Hematopoietic multipotent progenitor cell treated with erythropoietin and hydrocortisone succinate and interleukin-3 and kit ligand, for 17 days (in vitro differentiated cells): Measurements from ENCODE around the gene G0S2.
A peak's percentile ranks its signal among the peaks of the same experiment; 100 is the strongest.
"Not testable (repeated sequence)": the region's sequence is repeated elsewhere in the genome, so short reads cannot be mapped to it uniquely, and the experiment has no call there.

ENCODE experiments used
- DNase-seq: peaks from one replicate; pipeline ENCODE4 v3.0.0-alpha.2; 2015; ENCODE audit warnings: low spot score

G0S2 gene

DNA sequence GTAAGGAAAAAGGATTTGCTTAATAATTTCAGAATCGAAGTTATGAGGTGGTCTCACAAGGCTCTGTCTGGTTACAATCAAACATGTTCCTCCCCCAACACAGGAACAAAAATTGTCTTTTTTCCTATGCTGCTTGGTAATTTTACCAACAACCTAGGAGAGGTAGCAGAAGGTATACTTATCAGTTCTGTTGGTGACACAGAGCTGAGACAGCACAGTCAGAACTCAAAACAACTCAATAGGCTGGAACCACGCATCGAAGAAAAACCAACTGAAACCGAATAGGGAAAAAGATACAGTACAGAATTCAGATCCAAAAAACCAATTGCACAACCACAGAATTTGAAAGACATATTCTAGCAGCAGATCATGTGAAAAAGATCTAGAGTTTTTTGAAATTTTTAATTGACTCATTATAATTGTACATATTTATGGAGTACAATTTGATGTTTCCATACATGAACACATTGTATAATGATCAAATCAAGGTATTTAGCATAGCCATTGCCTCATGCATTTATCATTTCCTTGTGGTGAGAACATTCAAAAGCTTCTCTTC lies 3.8 kb downstream of the G0S2 start:
- no peak for DNase-seq

DNA sequence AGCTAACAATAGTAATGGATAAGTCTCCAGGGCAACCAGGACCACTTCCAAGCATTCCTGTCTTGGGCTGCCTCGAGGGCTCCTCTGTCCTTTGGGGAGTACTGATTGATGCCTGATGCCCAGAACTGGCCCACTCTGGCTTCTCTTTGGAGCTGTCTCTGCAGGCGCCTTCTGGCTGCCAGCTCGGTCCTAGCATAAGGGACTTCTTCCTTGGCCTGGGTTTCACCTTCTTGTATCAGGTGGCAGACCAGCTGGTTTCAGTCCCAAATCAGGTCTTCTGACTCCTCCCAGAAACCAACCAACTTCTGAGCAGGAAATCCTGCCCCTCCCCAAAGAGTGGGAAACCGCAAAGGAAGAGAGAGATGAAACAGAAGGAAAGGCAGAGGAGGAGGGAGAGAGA lies 10.6 kb downstream of the G0S2 start:
- DNase-seq: no peak

DNA sequence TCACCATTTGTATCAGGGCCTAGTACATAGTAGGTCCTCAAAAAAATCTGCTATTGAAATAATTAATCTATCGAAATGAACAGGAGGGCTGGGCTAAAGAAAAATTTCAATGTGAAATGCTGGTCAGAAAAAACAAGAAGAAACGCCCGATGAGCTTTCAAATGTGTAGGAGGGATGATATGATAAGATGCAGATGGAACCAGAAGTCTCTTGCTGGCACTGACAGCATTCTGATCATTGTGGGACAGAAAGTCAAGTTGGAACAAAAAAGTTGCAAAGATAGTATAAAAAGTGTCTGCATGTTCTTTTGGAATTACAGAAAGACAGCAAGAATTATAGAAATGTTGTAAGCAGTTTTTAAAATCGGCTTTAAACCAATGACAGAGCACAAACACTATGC lies 11.1 kb downstream of the G0S2 start:
- DNase-seq: no peak

DNA sequence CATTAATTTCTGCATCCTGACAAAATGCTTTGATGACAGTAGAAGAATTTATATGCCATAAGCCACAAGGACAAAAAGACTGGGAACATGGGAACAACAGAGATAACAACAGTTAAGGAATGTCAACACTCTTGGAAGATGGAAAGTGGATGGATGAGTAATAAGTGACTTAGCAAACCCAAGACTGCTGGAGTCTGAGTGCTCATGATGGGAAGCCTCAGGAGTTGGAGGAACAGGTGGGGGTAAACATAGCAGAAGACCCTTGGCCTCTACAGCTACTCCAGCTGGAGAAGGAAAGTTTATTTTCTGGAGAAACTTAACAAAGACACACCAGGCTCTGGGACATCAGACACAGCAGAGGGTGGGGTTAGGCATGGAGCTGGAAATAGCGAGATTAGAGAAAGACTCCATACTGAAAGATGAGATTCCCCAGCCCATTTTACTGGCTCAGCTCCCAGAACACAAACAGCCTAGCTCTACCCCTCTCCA lies 13.6 kb downstream of the G0S2 start:
- peak; percentile 13 for DNase-seq

DNA sequence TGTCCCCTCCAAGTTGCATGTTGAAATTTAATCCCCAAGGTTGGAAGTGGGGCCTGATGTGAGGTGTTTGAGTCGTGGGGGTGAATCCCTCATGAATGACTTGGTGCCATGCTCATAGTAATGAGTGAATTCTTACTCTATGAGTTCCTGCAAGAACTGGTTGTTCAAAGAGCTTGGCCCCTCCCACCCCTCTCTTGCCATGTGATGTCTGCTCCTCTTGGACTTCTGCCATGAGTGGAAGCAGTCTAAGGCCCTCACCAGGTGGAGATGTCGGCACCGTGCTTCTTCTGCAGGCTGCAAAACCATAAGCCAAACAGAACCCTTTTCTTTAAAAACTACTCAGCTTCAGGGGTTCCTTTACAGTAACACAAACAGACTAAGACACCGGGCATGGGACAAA lies 14.3 kb downstream of the G0S2 start:
- peak; percentile 34 for DNase-seq

DNA sequence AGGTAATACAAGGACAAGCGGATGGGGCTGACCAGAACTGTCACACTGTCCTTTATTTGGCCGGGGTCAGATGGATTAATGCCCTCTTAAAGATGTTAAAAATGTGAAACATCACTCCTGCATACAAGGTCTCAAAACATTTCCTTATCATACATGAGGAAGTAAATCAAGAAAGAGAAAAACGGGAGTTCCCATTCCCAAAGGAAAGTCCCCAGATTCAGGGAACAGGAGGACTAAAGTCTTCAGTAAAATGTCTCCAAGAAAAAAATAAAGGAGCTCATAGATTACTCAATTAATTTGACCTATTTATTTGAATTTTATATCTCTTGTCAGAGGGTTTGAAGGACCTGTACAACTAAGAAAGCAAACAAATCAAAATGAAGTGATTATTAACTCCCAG lies 16.0 kb downstream of the G0S2 start:
- DNase-seq: no peak

DNA sequence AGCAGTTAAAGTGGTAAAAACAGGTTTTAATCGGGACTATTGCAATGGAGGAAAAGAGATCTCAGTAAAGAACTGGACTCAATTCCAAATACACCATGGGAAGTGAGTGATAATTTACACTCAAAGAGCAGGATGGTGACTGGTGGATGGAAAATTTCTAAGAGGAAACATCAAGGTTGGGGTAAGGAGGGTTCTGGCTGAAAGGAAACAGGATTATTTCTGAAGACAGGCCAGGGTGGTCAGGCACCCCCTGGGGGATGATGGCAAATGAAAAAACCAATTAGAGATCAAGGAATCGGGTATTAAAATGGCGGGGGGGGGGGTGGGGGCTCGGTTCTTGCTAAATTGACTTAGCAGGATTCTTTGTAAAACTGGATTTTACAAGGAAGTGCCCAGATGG lies 17.1 kb downstream of the G0S2 start:
- no peak for DNase-seq

DNA sequence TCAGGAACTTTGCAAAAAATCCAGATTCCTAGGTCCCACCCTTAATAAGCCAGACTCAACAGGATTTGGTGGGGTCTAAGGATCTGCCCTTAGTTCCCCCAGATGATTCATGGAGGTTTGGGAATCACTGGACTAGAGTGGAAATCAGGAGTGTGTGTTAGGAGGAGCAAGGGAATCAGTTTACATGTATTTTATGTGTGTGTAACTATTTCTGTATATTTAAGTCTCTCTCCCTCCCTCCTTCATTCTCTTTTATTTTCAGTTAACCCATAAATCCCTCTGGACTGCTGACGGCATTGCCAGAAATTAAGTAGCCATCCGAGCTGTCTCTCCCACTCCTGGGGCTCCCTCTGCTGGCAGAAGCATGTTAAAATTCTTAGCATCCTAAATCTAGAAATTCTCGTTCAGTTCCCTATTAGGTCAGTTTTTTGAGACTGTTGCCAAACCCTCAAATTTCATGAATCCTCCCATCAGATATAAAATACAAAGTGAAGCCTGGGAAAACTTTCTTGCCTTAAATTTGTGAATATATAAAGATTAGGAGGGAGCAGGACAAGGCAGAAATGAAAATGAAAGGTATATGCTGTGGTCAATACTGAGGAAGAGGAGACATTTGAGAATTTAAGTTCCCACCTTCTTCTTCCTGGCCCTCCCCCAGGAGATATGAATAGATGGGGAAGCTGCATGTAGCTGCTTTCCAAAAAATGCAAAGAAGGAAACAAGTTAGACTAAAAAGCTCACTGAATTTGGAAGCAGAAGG lies 17.7 kb downstream of the G0S2 start:
- DNase-seq: peak; percentile 82

DNA sequence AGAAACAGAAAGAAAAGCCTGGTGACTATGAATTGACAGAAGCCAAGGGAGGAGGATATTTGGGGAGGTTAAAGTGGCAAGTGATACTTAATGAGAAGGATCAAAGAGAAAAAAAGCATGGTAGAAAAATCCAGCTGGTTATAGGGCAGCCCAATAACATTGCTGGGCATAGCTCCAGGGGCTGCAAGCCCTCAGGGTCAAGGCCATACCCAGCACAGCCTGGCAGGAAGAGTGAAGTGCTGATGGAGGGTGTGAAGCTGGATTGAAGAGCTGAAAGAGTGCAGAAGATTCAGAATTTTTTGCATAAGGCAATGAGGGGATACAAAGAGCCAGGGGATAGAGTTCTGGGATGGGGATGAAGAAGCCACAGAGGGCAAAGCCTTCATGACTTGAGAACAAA lies 21.5 kb downstream of the G0S2 start:
- DNase-seq: no peak

DNA sequence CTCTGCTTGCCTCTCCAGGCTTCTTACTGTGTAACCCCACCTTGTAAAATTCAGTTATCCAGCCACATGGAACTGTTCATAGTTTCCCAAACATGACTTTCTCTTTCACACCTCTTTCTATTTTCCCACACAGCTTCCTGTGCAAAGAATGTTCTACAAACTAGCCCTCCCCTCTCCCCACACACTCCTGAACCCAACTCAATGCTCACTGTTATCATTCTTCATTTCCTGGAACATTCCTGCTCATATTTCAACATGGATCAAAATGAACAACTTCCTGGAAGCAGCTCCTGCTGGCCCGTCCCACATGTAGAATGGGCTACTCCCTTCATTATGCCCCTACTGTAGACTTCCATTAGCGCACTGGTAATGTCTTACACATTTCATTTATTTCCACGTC lies 21.9 kb downstream of the G0S2 start:
- DNase-seq: no peak

DNA sequence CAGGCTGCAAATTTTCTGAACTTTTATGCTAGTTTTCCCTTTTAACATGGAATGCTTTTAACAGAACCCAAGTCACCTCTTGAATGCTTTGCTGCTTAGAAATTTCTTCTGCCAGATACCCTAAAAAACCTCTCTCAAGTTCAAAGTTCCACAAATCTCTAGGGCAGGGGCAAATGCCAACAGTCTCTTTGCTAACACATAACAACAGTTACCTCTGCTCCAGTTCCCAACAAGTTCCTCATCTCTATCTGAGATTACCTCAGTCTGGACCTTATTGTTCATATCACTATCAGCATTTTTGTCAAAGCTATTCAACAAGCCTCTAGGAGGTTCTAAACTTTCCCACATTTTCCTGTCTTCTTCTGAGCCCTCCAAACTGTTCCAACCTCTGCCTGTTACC lies 25.5 kb downstream of the G0S2 start:
- DNase-seq: not testable (repeated sequence)

DNA sequence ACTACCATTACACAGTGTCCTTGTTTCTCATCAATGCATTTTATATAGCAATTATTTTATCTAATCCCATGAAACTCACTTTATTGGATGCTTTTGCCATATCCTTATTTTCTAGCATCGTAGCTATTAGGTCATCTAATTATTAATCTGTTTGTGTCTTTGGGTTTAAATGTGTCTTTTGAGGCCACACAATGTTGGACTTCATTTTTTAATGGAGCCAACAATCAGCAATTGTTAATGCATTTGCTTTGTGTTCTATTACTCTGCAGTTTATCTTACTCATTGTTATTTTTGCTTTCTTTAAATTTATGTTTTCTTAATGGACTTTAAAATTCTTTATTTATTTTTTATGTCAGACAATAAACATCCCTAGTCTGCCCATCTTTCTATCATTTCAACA lies 27.6 kb downstream of the G0S2 start:
- DNase-seq: no peak

DNA sequence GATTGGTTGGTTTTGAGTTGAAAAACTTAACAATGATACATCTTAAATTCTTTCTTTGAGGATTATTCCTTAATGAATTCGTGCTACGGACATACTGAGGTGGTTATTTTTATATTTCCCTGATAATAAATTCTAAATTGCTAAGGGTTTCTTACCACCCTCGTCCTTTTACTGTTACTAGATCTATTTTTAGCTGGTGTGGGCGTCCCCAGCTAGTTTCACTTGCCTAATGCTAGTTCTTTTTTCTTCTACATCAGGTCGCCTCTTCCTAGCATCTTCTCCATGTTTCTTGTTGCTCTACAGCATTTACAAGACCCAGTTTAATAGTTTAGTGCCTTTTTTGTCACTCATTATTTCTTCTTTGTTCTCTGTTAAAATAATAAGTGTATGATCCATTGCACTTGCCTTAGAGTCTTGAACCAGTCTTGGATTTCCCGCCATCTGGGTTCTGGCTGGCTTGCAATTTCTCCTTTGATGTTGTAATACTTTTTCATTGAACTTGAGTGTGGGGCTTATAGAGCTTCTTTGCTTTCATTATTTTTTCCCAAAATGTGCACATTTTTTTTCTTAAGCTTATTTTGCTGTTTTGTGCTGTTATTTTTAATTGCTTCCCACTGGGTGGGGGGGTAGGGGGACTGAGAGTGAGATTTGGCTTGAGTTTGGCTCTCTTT lies 28.8 kb downstream of the G0S2 start:
- no peak for DNase-seq

DNA sequence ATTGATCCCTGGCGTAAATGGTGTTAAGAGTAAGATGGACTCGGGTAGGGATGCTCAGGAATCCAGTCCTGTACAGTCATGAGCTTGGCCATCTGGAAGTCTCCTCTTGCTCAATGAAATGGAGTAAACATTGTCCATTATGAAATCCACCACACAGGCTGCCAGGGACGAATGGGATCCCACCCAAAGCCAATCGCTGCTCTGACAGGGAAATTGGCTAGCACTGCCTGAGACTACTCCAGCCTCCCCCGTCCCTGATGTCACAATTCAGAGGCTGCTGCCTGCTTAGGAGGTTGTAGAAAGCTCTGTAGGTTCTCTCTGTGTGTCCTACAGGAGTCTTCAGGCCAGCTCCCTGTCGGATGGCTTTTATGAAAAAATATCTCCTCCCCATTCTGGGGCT lies 29.4 kb downstream of the G0S2 start, which contains the start of gene HSD11B1:
TSS of gene HSD11B1 (plus strand) at position 263 of the 400 bp plus-strand sequence. CDS start at position 360, 97 bp downstream.
- DNase-seq: no peak

DNA sequence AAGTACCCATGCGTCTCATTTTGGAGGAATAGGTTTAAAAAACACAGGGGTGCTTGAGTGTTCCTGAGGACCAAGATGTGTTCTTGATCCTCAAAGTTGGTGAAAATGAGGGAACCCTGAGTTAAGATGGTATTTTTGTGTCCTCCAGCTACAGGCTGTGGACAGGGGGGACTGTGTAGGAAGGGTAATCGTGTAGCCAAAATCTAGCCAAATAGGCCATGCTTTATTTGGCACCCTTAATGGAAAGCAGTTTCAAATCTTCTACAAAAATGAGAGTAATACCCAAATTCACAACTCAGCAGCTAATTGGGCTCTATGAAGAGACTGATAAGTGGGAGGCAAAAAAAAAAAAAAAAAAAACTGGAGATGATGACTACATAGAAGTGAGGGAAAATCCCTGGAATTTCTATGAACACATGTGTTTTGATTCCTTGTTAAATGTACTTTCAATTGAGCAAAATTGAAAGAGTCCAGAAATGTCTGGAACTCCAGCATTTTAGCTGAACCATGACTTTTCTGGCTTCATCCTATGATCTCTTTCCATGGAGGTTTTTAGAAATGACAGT lies 29.9 kb downstream of the G0S2 start:
- no peak for DNase-seq

DNA sequence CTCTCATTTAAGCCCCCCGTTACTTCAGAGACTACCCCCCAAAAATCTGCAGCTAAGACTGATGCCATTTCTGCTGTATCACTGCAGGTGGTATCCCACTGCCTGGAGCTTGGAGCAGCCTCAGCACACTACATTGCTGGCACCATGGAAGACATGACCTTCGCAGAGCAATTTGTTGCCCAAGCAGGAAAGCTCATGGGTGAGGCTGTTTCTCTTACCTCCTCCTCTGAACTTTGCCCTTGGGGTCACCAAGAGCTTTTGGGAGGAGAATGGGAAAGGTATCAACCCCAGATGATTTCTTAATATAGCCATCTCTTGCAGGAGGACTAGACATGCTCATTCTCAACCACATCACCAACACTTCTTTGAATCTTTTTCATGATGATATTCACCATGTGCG lies 31.4 kb downstream of the G0S2 start:
- no peak for DNase-seq

DNA sequence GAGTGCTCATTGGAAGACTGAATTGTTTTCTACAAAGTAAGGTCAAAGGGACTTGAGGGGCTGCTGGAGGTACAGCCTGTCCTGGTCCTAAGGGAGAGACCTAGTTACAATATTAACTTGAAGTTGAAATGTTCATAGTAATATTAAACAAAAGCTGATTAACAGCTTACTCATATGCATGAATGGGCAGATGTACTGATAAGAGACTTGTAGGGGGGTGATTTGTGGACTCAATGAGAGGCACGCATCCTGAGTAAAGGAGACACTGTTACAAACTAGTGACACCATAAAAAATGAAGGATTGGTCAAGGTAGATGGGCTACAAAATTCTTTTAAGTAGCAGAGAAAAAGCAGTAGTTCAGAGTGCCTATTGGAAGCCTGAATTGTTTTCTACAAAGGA lies 32.1 kb downstream of the G0S2 start:
- no peak for DNase-seq

DNA sequence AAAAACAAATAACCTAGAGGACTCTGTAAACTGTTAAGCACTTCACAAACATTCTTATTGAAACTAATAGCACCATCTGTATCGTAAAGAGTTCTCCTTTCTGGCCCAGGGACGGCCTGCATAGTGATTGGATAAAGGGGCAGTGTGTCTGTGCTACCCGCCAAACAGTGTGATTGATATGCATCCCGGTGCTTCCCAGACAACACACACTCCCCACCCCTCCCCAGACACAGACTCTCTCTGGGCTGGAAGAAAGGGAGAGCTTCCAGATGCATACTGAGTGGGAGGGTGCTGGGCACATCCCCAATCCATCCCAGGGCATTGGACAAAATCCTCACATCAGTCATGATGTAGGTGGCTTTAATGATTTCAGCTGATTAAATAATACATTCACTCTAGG lies 33.1 kb downstream of the G0S2 start:
- no peak for DNase-seq

DNA sequence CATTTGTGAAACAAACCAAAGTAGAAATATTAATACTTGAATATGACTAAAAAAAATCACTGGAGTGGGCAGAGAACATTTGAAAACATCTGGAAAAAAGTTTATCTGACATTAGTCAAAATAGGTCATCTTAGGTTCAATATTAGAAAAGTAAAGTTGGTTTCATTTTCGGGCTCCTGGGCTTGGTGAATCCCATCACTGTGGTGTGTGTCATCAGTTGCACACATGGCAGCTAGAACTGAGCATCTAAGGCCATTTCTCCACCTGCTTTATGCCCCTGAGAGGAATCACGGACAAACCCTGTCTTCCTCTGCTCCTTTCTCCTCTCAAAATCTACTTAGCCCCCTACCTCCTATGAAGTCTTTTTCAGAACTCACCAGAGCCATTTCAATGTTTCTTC lies 34.9 kb downstream of the G0S2 start:
- no peak for DNase-seq

DNA sequence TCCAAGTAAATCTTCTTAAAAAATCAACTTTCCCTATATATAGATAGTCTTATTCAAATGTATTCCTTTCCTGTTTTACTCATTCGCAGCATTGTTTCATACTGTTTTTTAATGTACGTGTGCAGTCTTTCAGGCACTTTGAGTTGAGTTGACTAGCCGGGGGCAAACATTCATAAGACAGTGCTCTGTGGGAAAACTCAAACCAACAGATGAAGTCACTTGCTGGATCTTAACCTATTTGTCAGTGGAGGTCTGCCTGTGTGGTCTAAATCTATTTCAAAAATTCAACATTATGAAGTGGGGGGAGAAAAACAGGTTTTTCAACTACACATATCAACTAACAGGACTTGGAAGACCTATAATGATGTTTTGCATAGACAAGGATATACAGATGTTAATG lies 35.6 kb downstream of the G0S2 start:
- no peak for DNase-seq

DNA sequence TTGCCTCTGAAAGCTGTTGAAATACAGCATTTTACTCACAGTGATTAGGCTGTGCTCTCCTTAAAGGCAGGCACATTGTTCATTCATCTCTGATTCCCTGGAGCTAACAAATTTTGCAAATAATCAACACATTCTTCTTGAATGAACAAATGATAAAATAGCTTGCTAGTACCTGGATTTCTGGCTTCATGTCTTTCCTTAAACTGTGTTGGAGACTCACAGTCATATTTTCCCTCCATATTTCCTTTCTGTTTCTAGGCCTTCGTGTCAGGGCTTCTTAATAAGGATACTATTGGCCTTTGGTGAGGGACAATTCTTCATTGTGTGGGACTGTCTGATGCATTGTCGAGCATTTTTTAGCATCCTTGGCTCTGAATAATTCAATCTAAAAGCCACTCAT lies 39.1 kb downstream of the G0S2 start:
- DNase-seq: no peak

DNA sequence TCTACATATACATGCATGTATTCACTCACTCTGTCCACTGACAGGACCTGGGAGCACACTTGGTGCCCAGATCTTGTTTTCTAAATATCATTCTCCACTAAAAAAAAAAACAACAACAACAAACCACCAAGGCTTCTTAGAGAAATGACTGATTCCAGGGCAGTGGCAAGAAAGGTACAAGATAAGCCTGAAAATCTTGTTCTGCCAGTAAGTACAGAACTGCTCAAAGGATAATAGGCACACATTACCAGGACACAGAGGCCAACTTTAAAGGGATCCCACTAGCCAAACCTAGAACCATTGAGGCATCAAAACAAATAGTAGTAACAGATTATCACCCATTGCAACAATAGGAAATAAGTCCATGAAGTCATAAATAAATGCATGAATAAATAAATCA lies 40.1 kb downstream of the G0S2 start:
- DNase-seq: no peak

DNA sequence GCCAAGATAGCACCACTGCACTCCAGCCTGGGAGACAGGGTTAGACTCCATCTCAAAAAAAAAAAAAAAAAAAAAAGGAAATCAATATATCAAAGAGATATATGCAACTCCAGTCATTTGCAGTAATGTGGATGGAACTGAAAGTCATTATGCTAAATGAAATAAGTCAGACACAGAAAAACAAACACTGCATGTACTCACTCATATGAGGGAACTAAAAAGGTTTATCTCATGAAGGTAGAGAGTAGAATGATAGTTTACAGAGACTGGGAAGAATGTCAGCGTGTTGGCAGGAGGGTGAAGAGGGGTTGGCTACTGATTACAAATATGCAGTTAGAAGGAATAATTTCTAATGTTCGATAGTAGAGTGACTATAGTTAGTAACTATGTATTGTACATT lies 42.6 kb downstream of the G0S2 start:
- DNase-seq: no peak
